Glutamatergic neuron (in vitro differentiated cells): Measurements from ENCODE around the gene APC2. TPM values are rescaled to one million over a fixed set of nuclear protein-coding genes. Genes with fewer than 3 reads are reported as not detected.

Experiments
- DNase-seq: peaks from one replicate; pipeline ENCODE4 v3.0.0; 2022
- H3K27ac Mint-ChIP-seq: one replicate; pipeline ENCODE4 v1.8.0; 2020; ENCODE audit warnings: mild to moderate bottlenecking, mixed read lengths, inconsistent platforms; ENCODE audit not compliant: unreplicated experiment
- H3K27me3 Mint-ChIP-seq: one replicate; pipeline ENCODE4 v1.8.0; 2020; ENCODE audit warnings: mild to moderate bottlenecking, moderate library complexity, mixed read lengths, inconsistent platforms; ENCODE audit not compliant: unreplicated experiment
- H3K36me3 Mint-ChIP-seq: one replicate; pipeline ENCODE4 v1.8.0; 2020; ENCODE audit warnings: mild to moderate bottlenecking, mixed read lengths, inconsistent platforms; ENCODE audit not compliant: unreplicated experiment
- H3K4me1 Mint-ChIP-seq: one replicate; pipeline ENCODE4 v1.8.0; 2020; ENCODE audit warnings: mild to moderate bottlenecking, low read depth, mixed read lengths, inconsistent platforms; ENCODE audit not compliant: unreplicated experiment
- H3K4me3 Mint-ChIP-seq: one replicate; pipeline ENCODE4 v1.8.0; 2020; ENCODE audit warnings: mild to moderate bottlenecking, mixed read lengths, inconsistent platforms; ENCODE audit not compliant: unreplicated experiment
- H3K9me3 Mint-ChIP-seq: one replicate; pipeline ENCODE4 v1.8.0; 2020; ENCODE audit warnings: mild to moderate bottlenecking, moderate library complexity, mixed read lengths, inconsistent platforms; ENCODE audit not compliant: unreplicated experiment
- total RNA-seq: library from RNA; stranded (reverse); fragmentation: NEBNext Ultra II Directional; extraction: Animal tissue kit (Norgen Biotek cat#: 25700); gene quantifications from one replicate; pipeline ENCODE4 v1.2.1, GENCODE V29; 2021; ENCODE audit not compliant: unreplicated experiment
- TF ChIP-seq, protein P1 (sequence below): fragments of 200-600 bp; sonication (generic); IDR thresholded peaks from one replicate; pipeline ENCODE4 v1.5.0; 2021; ENCODE audit not compliant: partially characterized antibody, unreplicated experiment

Gene APC2
- total RNA-seq, 1 donor from 2014 or later = 371 TPM

DNA sequence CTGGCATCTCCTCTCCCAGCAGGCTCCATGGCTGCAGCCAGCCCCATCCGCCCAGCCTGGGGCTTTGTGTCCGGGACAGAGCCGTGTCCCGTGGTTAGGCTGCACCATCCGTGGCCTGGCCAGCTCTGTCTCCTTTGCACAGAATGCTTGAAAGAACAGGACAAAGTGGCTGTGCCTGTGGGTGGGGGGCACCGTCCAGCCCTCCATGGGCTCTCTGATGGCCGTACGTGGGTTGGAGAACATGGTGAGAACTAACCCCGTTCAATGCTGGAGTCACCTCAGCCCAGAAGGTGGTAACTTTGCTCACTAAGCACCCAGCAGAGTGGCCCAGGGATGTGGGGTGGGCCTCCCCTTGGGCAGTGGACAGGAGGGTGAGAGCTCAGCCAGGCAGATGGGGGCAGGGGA, 8.9 kb upstream of the APC2 start:
- DNase-seq = no peak
- Mint-ChIP-seq H3K4me1 (peaks cover 3% of the 10 kb centered on the region), H3K27ac (no peak overlapping the region), H3K9me3 (peaks cover 18% of the 10 kb centered on the region), H3K4me3 (peak overlapping the region; percentile 57), H3K27me3 (peaks cover 6% of the 10 kb centered on the region), H3K36me3 (no peaks in the 10 kb centered on the region)
- TF ChIP-seq, protein P1, sequence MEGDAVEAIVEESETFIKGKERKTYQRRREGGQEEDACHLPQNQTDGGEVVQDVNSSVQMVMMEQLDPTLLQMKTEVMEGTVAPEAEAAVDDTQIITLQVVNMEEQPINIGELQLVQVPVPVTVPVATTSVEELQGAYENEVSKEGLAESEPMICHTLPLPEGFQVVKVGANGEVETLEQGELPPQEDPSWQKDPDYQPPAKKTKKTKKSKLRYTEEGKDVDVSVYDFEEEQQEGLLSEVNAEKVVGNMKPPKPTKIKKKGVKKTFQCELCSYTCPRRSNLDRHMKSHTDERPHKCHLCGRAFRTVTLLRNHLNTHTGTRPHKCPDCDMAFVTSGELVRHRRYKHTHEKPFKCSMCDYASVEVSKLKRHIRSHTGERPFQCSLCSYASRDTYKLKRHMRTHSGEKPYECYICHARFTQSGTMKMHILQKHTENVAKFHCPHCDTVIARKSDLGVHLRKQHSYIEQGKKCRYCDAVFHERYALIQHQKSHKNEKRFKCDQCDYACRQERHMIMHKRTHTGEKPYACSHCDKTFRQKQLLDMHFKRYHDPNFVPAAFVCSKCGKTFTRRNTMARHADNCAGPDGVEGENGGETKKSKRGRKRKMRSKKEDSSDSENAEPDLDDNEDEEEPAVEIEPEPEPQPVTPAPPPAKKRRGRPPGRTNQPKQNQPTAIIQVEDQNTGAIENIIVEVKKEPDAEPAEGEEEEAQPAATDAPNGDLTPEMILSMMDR = no peak

DNA sequence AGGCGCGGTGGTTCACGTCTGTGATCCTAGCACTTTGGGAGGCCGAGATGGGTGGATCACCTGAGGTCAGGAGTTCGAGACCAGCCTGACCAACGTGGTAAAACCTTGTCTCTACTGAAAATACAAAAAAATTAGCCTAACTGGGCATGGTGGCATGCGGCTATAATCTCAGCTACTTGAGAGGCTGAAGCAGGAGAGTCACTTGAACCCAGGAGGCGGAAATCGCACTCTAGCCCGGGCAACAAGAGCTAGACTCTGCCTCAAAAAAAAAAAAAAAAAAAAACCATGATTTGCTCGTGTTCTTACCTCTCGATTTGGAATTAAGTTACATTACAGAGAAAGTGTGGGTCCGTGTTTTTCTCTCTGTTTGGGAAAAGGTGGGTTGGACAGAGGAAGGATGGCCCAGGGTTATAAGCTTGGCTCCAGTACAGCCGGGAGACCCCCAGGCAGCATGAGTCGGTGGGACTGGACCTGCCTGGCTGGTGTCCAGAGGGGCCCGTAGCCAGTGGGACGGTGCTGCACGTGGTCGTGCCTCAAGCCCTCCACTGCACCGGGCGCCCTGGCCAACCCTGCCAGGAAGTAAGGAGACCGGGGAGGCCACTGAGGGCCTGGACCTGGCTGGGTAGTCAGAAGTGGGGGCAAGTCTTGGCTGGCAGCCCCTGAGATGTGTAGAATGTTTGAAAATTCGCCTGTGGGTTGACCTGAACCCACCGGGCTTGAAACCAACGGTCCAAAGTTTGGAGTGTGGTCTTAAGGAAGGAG, 8.1 kb upstream of the APC2 start:
- TF ChIP-seq, protein P1 = no peak
- DNase-seq = no peak
- no peaks in the 10 kb centered on the region for H3K36me3 Mint-ChIP-seq
- peaks cover 18% of the 10 kb centered on the region for H3K9me3 Mint-ChIP-seq
- H3K27me3 Mint-ChIP-seq = peaks cover 8% of the 10 kb centered on the region
- H3K27ac Mint-ChIP-seq = no peak overlapping the region
- H3K4me3 Mint-ChIP-seq = no peak overlapping the region
- peaks cover 3% of the 10 kb centered on the region for H3K4me1 Mint-ChIP-seq

GRCh38 chr19:1445185-1445931, 4.6 kb upstream of the APC2 start:
- Mint-ChIP-seq H3K9me3 (peaks cover 15% of the 10 kb centered on the region), H3K4me3 (peak overlapping the region; percentile 77), H3K27ac (peak overlapping the region; percentile 66), H3K36me3 (no peaks in the 10 kb centered on the region), H3K27me3 (peaks cover 12% of the 10 kb centered on the region), H3K4me1 (peaks cover 9% of the 10 kb centered on the region)
- TF ChIP-seq, protein P1 = peak; percentile 93
- peak; percentile 90 for DNase-seq

GRCh38 chr19:1445932-1446712, 3.8 kb upstream of the APC2 start:
- no peak overlapping the region for H3K27ac Mint-ChIP-seq
- peaks cover 6% of the 10 kb centered on the region for H3K36me3 Mint-ChIP-seq
- H3K9me3 Mint-ChIP-seq = peaks cover 21% of the 10 kb centered on the region
- H3K27me3 Mint-ChIP-seq = peaks cover 20% of the 10 kb centered on the region
- peaks cover 14% of the 10 kb centered on the region for H3K4me1 Mint-ChIP-seq
- peak; percentile 88 for DNase-seq
- no peak overlapping the region for H3K4me3 Mint-ChIP-seq
- TF ChIP-seq, protein P1 = no peak
